Suprapubic skin (tissue), 4 donors: ENCODE results near the gene ELMO1. TPM values are rescaled to one million over a fixed set of nuclear protein-coding genes. Genes with fewer than 3 reads are reported as not detected.

Experiments
- DNase-seq, 2 donors: peaks; one replicate each; pipeline ENCODE4 v3.0.0-alpha.2; 2019; ENCODE audit warnings: low spot score in 2 of 2
- H3K27ac ChIP-seq: fragments of 200-600 bp; sonication (generic); one replicate; pipeline ENCODE4 v1.5.1; 2019
- H3K27me3 ChIP-seq: fragments of 200-600 bp; sonication (generic); one replicate; pipeline ENCODE4 v1.5.1; 2019
- H3K36me3 ChIP-seq: fragments of 200-600 bp; sonication (generic); one replicate; pipeline ENCODE4 v1.5.1; 2019
- H3K4me1 ChIP-seq: fragments of 200-600 bp; sonication (generic); one replicate; pipeline ENCODE4 v1.5.1; 2019
- H3K4me3 ChIP-seq: fragments of 200-600 bp; sonication (generic); one replicate; pipeline ENCODE4 v1.5.1; 2019; ENCODE audit warnings: mild to moderate bottlenecking
- H3K9me3 ChIP-seq: fragments of 200-600 bp; sonication (generic); one replicate; pipeline ENCODE4 v1.5.1; 2019
- EP300 ChIP-seq: sonication (generic); formaldehyde crosslinking; IDR thresholded peaks from one replicate; pipeline ENCODE4 v1.6.1; 2017; ENCODE audit warnings: antibody characterized with exemption
- POLR2A ChIP-seq, 2 donors: fragments of 450-650 bp; IDR thresholded peaks; one replicate each; pipeline ENCODE4 v1.6.1; 2017; ENCODE audit warnings: antibody characterized with exemption in 2 of 2, mild to moderate bottlenecking in 2 of 2, moderate library complexity in 2 of 2
- POLR2AphosphoS5 ChIP-seq, 3 donors: sonication (generic); formaldehyde crosslinking; IDR thresholded peaks; one replicate each; pipeline ENCODE4 v1.6.1; 2017; ENCODE audit warnings: antibody characterized with exemption in 3 of 3
- WGBS: methylation state at CpG from one replicate; pipeline ENCODE4 v1.1.5; 2018; 5-methylcytosine and 5-hydroxymethylcytosine counted together
- total RNA-seq, 4 donors: library from RNA; depleted of rRNA; stranded (reverse); fragments of >200 nt; gene quantifications; one replicate each; pipeline ENCODE4 v1.1.0, GENCODE V29; 2016
- TF ChIP-seq, protein P1 (sequence below), 2 donors: fragments of 200-600 bp in 1 of 2; fragments of 450-650 bp in 1 of 2; sonication (generic) in 1 of 2; IDR thresholded peaks; one replicate each; pipeline ENCODE4 v1.5.1; 2016 to 2019; ENCODE audit warnings: antibody characterized with exemption in 2 of 2, mild to moderate bottlenecking in 1 of 2, moderate library complexity in 1 of 2

ELMO1 gene
- total RNA-seq, 4 donors from 2014 or later, result 9.8 to 49.6 (median 22.2) TPM

DNA sequence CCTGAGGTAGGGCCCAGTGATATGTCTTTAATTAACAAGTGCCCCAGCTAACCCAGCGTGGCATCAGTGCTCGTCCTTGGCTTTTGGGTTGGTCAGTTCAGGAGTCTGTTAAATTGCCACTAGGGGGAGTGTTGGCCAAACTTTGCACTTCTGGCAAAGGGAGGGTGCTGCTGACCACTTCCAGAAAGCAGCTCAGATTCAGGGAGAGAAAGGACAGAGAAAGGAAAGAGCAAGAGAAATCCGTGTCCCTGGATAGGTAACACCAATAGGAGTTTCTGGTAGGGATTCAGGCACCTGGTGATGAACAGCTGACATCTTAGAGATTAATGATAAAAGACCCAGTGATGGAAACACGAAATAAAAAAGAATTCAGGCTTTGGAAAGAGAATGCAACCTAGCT is 481.3 kb downstream of the ELMO1 start:
- WGBS, result 46% methylated on average over 4 of the region's 4 CpGs
- Histone ChIP-seq H3K9me3 (no peaks in the 10 kb centered on the region), H3K4me1 (peaks cover 2% of the 10 kb centered on the region), H3K27ac (no peak overlapping the region), H3K27me3 (no peaks in the 10 kb centered on the region), H3K4me3 (no peak overlapping the region), H3K36me3 (no peaks in the 10 kb centered on the region)
- TF ChIP-seq POLR2AphosphoS5 (IDR thresholded peaks at IDR 0.05) (no peak), EP300 (no peak)
- TF ChIP-seq, protein P1, sequence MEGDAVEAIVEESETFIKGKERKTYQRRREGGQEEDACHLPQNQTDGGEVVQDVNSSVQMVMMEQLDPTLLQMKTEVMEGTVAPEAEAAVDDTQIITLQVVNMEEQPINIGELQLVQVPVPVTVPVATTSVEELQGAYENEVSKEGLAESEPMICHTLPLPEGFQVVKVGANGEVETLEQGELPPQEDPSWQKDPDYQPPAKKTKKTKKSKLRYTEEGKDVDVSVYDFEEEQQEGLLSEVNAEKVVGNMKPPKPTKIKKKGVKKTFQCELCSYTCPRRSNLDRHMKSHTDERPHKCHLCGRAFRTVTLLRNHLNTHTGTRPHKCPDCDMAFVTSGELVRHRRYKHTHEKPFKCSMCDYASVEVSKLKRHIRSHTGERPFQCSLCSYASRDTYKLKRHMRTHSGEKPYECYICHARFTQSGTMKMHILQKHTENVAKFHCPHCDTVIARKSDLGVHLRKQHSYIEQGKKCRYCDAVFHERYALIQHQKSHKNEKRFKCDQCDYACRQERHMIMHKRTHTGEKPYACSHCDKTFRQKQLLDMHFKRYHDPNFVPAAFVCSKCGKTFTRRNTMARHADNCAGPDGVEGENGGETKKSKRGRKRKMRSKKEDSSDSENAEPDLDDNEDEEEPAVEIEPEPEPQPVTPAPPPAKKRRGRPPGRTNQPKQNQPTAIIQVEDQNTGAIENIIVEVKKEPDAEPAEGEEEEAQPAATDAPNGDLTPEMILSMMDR (IDR thresholded peaks at IDR 0.05), result peak; percentile 35 to 51
- peak in 1 of 2 donors; percentile 67 for DNase-seq

DNA sequence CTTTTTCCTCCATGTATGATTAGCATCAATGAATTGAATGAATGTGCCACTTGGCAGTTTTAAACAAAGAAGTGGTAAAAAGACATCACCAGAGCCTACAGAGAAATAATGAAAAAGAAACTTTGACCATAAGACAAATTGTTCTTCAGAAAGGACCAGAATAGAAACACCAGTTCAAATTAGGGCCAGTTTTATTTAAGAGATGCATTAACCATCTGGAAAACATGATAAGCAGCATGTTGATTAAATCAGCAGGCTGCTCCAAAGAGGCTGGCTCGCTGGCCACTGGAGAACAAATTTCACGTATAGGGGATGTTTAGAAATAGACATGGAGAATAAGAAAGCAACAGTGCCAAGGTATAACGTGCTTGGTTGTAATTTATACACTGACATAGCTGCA is 482.0 kb downstream of the ELMO1 start:
- H3K4me1 ChIP-seq, result peaks cover 2% of the 10 kb centered on the region
- TF ChIP-seq POLR2AphosphoS5 (IDR thresholded peaks at IDR 0.05) (no peak), POLR2A (IDR thresholded peaks at IDR 0.05) (no peak), EP300 (no peak)
- TF ChIP-seq, protein P1 (IDR thresholded peaks at IDR 0.05), result no peak
- no peak for DNase-seq
- no peaks in the 10 kb centered on the region for H3K27me3 ChIP-seq
- no peaks in the 10 kb centered on the region for H3K9me3 ChIP-seq
- H3K4me3 ChIP-seq, result no peak overlapping the region
- no peaks in the 10 kb centered on the region for H3K36me3 ChIP-seq
- H3K27ac ChIP-seq, result no peak overlapping the region
- 59% methylated on average over 3 of the region's 3 CpGs for WGBS

DNA sequence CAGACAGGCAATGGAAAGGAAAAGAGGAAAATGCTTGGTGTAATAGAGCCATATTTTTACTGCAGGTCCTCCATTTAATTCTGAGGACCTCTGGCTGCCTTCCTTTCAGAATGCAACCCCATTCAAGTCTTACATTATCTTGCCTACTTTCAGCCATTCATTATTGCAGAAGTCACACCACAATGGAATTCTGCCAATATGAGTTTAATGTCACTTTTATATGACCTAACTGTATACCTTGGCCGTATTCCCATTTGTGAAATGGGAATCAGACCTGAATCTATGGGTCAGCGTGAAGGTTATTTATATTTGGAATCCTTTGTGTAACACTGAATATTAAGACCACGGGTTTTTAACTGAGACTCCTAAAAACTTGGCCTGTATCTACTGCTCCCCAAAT is 482.6 kb downstream of the ELMO1 start:
- no peaks in the 10 kb centered on the region for H3K9me3 ChIP-seq
- H3K27ac ChIP-seq, result no peak overlapping the region
- H3K4me3 ChIP-seq, result no peak overlapping the region
- peaks cover 2% of the 10 kb centered on the region for H3K4me1 ChIP-seq
- DNase-seq, result no peak
- no peaks in the 10 kb centered on the region for H3K27me3 ChIP-seq
- no peaks in the 10 kb centered on the region for H3K36me3 ChIP-seq
- 79% methylated on average over 3 of the region's 3 CpGs for WGBS
- TF ChIP-seq POLR2AphosphoS5 (IDR thresholded peaks at IDR 0.05) (no peak), EP300 (no peak), POLR2A (IDR thresholded peaks at IDR 0.05) (no peak)
- TF ChIP-seq, protein P1 (IDR thresholded peaks at IDR 0.05), result no peak

DNA sequence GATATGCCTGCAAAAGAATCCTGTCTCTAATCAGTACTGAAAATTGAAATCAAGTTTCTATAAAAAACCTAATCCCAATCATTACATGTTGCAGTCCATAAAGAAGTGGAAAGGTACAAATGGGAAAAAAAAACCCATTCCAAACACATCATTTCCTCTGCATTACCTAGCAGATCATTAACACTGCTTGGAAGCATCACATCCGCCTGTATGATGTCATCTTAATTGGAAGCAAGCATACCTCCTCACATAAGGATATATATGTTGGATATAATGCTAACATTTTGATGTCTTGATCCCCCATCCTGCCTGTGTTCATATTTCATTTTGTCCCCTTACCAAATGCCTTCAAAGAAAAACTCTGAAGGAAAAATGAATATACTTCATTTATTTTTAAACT is 483.0 kb downstream of the ELMO1 start:
- 86% methylated on average over 1 of the region's 1 CpG for WGBS

DNA sequence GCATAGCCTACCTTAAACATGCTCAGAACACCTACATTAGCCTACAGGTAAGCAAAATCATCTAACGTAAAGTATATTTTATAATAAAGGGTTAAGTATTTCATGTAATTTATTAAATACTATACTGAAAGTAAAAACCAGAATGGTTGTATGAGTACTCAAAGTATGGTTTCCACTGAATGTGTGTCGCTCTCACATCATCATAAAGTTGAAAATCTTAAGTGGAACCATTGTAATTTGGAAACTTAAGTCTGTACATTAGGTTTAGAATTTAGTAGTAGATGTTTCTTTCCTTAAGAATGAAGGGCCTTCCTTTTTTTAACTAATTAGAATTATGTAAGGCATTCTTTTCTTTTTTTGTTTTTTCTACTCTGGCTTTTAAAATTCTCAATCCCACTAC is 484.4 kb downstream of the ELMO1 start:
- 94% methylated on average over 2 of the region's 2 CpGs for WGBS
- Histone ChIP-seq H3K4me1 (peaks cover 2% of the 10 kb centered on the region), H3K9me3 (no peaks in the 10 kb centered on the region), H3K36me3 (no peaks in the 10 kb centered on the region), H3K27ac (no peak overlapping the region), H3K27me3 (no peaks in the 10 kb centered on the region), H3K4me3 (no peak overlapping the region)
- TF ChIP-seq POLR2A (IDR thresholded peaks at IDR 0.05) (no peak), POLR2AphosphoS5 (IDR thresholded peaks at IDR 0.05) (no peak), EP300 (no peak)
- TF ChIP-seq, protein P1 (IDR thresholded peaks at IDR 0.05), result no peak
- DNase-seq, result no peak

More for the DNA sequence above, 483.0 kb downstream of the ELMO1 start:
- no peak overlapping the region for H3K27ac ChIP-seq
- no peaks in the 10 kb centered on the region for H3K9me3 ChIP-seq
- H3K4me1 ChIP-seq, result peaks cover 2% of the 10 kb centered on the region
- no peak for DNase-seq
- no peaks in the 10 kb centered on the region for H3K36me3 ChIP-seq
- H3K27me3 ChIP-seq, result no peaks in the 10 kb centered on the region
- H3K4me3 ChIP-seq, result no peak overlapping the region
- no peak for TF ChIP-seq EP300
- TF ChIP-seq POLR2A (IDR thresholded peaks at IDR 0.05), result no peak

DNA sequence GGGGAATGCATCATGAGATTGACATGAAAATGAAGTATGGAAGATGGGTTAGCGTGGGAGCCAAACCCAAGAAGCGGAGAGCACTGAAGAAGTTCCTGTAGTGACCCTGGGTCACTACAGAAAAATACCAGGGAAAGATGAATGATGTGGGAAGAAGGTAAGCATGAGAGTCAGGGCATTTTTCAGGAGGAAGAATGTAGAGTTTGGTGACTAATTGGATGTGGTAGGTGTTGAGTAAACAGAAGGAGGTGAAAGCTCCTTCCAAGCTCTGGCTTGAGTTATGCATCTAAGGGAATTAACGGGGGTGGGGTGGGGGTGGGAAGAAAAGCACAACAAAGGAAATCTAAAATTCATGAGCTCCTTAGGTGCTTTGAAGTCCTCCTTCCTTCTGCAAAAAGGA is 486.3 kb downstream of the ELMO1 start:
- TF ChIP-seq POLR2AphosphoS5 (IDR thresholded peaks at IDR 0.05) (no peak), POLR2A (IDR thresholded peaks at IDR 0.05) (no peak), EP300 (no peak)
- TF ChIP-seq, protein P1 (IDR thresholded peaks at IDR 0.05), result no peak
- 88% methylated on average over 3 of the region's 3 CpGs for WGBS
- H3K4me3 ChIP-seq, result no peak overlapping the region
- no peaks in the 10 kb centered on the region for H3K27me3 ChIP-seq
- H3K4me1 ChIP-seq, result no peaks in the 10 kb centered on the region
- DNase-seq, result no peak
- H3K36me3 ChIP-seq, result no peaks in the 10 kb centered on the region
- H3K9me3 ChIP-seq, result no peaks in the 10 kb centered on the region
- H3K27ac ChIP-seq, result no peak overlapping the region
